NCI-H1930 (cell line): ENCODE measurements around the gene PMP22.

Source experiments
- DNase-seq, 2 experiments: peaks; one replicate each; lab custom pipeline; 2025; lab: John Stamatoyannopoulos, UW

Gene PMP22

DNA sequence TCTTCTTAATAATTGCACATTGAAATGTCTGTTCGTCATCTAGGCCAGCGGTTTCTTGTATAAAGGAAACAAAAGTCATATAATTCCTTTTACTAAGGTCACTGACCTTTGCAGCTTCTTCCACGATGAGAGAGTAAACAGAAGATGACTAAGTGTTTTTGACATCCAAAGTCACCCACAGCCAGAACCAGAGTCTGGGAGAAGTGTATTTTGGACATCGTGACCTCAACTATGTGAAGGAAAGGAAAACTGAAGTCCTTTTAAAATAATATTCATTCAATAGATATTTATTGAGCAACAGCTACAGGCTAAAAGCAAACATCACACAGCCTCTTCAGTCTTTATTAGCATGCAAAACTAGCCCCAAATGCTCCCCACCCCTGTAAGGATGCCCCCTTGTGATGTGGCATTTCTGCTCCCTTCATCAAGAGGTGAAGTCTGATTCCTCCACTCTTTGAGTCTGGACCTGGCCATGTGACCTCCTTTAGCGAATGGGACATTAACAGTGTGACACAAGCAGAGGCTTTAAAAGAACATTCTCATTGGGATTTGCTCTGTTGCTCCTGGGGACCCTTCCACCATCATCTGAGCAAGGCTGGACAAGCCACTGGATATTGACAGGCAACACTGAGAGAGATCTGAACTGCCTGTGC lies 8.1 kb upstream of the PMP22 start:
- no peak for DNase-seq

DNA sequence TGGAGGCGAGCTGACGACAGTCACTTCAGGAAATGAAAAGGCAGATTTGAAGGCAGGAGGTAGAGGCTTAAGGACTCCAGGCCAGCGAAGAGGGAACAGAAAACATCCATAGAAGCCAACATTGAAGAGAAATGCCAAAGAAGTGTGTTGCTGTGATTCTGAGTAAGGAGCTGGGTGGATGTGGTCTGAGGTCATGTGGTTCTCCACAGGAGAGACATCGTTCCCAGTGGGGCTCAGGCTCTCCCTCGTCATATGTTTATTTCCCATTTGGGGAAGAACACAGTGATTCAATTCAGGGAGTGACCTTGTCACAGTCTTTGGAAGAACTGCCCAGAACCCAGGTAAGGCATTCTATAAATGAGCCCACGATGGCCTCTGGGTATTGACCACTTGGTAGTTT lies 6.6 kb upstream of the PMP22 start:
- no peak for DNase-seq

DNA sequence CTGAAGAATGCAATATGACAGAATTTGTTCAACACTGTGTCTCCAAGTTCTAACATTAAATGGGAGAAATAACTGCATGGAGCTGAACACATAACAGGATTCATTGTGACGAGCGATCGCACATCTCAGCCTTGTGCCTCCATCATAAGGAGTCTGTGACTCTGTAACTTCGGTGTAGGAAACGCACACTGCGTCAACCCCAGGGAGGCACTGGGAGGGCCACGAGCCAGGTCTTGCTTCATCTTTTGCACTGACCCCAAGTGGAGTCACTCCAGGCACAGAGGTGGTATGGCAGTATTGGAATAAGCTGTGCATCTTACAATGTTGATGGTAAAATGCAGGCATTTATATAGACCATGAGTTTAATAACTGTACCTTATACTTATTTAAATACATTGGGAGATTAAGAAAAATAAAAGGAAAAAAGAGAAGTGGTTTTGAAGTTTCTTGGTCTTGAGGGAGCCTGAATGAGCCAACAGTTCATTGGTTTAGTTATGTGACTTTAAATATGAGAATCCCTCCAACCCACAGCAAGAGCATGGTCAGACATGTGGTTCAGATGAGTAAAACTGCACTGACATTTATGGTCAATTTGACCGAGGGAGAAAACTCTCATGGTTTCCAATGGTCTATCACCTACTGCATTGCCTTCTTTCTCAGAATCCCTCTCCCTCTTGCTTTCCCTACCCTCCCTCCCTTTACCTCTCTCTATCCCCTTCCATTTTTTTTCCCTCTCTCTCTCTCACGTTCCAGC lies 5.7 kb upstream of the PMP22 start:
- no peak for DNase-seq

DNA sequence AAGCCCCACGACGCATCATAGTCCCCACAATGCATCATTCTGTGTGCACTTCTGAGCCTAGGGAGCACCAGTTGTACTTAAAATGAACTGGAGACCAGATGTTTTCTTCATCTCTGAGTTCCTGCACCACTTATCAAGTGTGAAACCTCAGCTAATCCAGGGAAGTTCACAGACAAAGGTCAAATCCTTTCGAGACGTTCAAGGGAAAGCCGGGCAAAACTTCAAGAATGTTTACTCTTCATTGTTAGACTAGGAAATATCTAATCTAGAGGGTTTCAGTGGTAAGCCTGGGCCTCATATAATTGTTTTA lies 4.6 kb upstream of the PMP22 start:
- DNase-seq = no peak

DNA sequence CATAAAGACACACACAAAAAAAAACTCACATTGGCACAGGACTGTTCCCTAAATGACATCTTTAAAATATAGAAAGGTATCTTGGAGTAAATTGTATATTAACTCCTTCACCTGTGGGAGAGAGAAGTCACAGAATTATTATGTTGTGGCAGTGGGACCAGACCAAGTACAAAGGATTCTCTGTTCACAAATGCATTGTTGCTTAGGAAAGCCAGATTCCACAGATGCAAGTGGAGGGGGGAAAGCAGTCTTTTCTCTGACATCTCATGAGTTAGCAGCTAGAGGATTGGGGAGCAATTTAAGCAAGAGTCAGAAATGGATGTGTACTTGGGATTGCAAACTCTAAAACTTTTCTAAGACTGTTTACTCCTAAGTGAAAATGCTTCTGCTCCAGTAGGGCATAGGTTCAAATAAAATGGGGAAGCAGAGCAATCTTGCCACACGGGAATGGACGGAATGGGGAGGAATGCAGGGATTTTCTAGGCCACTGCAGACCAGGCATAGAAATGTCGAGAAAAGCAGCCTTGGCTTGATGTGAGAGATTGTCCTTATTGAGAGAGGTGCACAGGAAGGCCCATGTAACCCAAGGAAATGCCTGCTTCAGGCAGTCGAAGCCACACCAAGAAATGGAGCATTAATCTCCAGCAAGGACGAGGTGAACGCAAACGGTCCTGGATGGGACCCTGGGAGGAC lies 4.1 kb upstream of the PMP22 start:
- DNase-seq = no peak

DNA sequence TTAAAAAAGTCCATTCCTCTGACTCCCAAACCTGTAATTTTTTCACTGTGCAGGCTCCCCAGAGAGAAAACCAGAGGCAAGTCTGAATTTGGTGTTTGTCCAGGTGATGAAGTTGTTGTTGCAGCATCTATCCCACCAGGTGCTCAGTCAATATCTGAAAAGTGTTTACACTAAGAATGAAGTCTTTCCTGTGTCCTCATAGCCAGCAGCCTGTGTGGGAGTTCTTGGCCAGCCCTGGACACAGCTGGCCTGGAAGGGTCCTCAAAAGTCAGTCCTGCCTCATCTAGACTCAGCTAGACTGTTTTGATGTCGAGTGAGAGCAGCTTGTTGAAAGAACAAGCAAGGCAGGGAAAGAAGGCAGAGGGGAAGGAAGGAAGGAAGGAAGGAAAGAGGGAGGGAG lies 3.3 kb upstream of the PMP22 start:
- no peak for DNase-seq

DNA sequence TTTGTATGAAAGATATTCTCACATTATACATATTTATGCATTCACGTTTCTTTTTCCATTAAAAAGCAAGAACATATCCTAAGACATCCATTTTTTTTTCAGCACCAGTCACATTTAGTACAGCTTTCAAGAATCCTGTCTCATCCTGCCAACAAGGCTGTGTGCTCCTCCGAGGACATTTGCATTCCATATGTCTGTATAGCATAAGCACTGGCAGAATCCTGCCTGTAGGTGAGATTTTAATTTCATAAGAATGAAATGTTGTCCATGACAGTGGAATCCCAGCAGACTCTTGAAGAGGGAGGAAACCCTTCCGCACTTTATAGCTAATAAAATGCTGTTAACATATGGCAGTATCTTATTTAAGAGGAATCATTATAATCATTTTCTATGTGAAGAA lies 2.9 kb upstream of the PMP22 start:
- no peak for DNase-seq

DNA sequence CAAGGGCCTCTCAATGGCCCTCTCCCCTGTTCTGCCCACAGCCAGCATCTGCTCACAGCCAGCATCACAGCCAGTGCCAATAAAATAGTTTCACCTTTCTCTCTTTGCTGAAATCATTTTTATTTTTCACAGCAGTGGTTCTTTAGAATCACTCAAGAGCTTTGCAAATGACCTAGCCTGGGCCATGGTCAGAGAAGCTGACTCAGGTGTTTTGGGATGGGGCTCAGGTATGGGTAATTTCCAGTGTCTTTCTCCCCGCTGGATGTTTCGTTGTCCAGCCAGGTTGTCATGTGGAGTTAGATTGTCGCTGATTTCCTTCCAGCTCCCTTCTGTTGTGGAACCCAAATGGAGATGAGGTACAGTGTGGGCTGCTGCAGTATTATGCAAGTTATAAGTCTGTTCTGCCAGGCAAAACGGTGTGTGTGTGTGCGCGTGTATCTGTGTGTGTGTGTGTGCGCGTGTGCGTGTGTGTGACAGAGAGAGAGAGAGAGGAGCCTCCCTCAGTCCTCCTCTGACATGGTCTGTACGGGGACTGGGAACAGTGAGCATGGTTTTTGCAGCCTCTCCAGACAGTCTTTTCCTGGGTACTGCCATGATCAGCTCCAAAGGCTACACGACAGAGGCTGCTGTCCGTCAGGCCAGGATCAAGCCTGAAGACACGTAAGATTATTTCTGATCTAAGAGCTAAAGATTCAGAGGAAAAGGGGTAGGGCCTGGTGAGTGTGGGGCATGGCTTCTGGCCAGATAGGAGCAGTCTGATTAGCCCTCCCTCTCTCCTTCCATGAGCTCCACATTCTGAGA lies 1.4 kb upstream of the PMP22 start:
- no peak for DNase-seq

DNA sequence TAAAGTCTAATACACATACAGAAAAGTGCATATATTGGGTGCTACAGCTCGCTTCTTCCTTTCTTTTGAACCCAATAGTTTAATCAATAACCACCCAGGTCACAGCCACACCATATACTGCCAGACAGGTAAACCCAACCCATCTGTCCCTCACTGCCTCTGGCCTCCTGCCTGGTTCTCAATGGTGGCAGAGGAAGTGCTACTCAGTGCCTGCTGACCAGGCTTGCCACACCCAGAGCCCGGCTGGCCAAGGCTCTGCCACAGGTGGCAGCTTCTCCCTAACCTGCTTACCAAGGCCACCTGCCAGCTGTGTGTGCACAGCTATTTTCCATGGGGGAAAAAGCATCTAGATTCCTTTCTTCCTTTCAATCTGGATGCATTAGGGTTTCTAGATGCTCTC lies 584 bp downstream of the PMP22 start:
- DNase-seq = no peak

DNA sequence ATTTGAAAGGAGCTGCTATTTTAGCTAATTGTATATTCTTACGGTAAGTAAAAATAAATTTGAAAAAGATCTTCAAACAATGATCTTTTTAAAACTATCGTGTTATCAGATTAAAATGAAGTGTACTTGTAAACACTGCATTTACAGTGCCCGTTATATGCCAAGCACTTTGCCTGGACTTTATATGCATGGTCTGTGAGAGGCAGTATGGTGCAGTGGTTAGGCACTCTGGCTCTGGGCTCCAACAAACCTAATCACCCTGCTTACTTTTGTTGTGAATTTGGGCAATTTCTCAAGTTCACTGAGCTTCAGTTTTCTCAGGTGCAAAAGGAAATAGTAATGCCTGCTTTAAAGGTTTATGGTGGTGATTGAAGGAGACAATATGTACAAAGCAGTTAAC lies 1.4 kb downstream of the PMP22 start:
- DNase-seq = no peak

DNA sequence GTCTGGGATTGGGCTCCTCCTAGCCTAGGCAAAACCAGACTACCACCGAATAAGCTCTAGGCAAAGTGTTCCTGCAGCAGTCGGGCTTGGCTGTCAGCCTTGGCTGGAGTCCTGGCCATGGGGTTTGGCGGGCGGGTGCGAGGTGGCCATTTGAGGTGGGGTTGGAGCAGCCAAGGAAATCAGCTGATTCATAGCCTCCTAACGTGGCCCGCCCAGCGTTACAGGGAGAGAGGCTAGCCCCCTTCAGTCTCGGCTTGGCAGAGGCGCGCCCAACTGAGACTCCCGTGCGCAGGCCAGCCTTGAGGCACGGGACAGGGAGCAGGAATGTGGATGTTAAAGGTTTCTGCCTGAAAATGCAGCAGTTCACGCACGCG lies 1.9 kb downstream of the PMP22 start:
- no peak for DNase-seq

DNA sequence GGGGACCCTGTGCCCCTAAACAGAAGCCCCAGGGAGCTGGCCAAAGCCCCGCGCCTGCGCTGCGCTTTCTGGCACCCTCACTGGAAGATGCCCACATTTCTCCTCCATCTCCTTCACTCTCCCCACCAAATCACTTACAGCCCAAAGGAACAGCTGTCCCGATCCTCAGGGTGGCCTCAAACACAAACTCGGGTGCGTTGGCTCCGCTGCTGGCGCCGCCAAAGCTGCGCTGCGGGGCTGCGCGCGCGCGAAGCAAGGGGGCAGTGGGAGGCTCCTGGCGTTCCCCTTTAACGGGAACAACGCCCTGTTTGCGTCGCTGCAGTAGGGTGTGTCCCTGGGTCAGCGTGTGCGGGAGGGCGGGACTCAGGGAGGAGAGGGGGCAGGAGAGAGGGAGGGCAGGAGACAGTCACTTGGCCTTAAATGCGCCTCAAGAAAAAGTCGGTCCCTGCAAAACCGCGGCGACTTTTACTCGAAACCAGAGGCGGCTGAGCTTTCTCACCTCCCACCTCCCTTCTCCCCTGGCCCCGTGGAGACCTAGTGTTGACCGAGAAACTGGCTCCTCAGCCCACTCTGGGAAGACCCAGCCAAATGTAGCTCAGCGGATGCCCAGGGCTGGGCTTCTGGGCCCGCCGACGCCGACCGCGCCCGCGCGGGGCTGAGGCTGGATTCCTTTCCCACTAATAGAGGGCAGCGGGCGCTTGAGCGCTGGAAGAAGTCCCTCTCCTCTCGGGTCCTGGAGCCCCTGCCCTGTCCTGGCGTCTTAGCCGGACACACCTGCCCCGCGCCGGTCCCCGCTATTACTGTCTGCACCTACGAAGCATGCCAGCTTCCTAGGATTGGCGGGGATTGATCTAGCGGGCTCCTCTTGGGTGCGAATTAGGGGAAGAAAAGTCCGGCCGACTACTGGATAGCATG lies 2.6 kb downstream of the PMP22 start:
- peak; percentile 41 to 60 for DNase-seq

DNA sequence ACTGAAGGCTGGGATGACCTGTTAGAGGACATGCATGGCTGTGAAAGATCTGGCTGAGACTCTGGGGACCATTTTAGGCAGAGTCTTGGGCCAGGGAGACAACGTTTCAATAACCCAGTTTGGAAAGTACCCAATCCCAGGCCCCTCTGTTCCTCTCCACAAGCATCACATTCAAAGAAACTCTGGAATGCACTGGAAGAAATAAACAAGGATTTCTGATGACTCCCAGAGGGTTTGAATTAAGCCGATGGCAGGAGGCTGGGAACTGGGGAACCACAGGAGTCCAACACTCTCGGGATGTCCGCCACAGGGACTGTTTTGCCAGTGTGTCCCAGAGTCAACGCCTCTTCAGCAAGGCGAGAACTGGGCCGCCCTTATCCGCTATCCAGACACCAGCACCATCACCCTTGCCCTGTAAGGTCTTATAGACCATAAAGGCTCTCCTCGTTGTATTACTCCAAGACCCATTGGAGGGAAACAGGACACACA lies 3.3 kb downstream of the PMP22 start:
- DNase-seq = no peak

DNA sequence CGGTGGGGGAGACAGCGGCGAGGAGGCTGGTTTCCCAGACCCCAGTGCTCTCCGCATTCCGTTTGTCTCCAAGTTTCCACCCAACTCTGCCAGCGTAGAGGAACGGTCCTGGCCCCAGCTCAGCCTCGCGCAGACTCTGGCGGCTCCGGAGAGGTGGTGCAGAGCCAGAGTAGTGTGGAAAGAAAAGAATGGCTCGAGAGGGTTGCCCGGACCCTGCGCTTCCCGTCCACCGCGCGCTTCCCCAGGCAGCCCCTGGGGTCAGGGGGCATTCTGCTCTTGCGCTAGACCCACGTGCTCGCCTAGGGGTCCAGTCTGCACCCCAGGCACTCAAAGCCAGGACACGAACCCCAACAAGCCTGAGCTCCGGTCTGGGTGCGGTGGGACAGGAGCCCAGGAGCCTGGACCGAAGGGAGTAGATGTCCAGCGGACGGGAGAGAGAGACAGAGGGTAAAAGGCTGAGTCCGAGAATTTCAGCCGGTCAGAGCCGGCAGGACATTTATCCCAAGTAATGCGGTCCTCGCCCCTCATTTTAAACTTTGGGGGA lies 3.8 kb downstream of the PMP22 start:
- peak in 1 of 2 experiments; percentile 19 for DNase-seq

DNA sequence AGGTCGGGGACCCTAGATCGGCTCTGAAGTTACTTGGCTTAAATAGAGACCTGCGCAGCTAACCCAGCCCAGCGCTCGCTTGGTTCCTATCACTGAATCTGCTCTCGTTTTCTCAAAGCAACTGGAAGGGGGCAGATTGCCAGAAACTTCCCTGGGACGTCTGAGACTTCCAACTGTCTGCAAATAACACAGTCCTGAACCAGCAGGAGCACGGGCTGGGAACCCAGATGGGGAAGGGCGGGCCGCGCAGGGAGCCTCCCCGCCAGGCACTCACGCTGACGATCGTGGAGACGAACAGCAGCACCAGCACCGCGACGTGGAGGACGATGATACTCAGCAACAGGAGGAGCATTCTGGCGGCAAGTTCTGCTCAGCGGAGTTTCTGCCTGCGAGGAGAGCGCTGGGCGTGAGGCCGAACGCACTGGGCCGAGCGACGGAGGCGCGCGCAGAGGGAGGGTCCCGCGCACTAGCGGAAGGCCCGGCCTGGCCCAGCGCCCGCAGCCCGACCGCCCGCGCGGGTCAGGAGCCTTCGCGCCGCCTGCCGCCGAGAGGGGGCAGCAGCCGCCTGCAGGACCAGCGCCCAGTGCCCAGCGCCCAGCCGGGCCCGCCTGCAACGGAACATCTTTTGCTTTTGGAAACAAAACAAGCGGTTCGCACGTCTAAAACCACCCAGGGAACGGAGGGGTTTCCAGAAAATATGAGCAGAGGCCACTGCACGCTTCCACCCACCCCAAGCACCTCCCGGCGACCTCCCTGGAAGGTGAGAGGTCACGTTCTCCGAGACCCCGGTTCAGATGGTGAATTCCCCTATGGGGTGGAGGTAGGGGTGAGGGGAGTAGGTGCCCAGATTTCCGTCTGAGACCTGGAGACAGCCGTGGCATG lies 4.5 kb downstream of the PMP22 start:
- DNase-seq = peak in 1 of 2 experiments; percentile 60

DNA sequence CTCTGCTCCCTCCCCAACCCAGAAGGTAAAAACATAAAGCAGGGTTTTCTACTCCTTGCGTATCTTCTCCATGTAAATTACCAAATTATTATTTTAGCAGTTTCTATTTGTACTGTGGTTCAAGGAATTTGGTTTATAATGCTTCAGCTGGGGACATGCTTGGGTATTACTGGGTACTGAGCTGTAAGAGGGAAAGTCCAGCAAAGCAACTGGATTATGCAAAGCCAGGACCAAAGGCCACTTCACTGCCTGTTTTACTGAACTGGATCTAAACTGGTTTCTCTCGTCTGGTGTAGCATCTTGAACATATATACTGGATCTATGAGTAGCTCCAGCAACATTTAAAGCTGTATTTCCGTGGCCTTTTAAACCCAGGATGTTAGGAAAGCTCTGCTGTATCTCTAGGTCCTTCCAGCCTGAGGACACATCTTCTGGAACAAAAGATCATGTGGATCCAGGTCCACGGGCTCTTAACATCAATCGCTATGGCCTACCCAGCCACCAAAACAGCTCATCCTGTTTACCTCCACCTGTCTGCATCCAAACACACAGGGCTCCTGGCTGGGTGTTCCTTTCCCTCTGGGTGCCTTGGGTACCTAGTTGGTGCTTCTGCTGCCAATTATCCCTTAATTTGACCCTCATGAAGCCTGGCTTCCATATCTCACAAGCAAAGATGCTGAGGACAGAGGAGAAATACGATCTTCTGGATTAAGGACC lies 7.2 kb downstream of the PMP22 start:
- DNase-seq = no peak

DNA sequence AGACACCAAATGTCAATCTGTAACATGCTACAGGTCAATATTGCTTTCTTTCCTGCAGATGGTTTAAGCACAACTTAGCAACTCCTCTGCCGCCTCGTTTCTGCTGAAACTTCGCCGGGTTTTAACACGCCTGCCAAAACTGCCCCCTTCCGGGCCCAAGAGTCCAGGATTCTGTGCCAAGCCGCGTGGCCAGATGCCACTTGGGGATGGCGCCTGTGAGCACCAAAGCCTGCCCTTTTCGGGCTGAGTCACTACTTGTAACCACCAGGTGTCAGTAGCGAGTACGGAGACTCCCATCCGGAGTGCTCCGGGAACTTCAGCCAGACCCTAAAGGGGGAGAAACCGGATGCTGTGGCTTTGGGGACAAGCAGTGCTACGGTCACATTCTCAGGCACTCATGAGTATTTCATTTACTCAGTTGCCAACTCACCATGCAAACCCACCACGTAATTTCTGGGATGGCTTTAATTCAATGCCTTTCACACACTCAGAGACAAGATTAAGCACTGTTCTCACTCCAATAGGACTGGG lies 7.8 kb downstream of the PMP22 start:
- DNase-seq = peak; percentile 18 to 60

DNA sequence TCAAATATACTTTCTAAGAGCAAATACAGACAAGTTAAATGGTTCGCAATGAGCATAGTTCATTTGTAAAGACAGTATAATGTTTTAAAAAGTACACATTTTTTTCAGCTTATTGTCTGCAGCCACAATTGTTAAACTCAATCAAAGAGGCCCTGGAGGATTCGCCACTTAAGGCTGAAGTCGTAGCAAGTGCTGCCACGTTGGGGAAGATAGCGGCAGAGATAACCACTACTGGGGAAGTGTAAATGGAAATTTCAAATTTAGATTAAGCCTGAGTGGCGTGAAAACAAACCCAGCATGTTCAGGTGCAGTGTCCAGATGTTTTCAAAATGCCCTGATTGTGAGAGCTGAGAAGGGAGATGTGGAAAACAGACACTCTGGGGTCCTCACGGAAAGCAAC lies 8.4 kb downstream of the PMP22 start:
- no peak for DNase-seq
